ENCODE measurements around the gene LTB. TPM values are rescaled to one million over a fixed set of nuclear protein-coding genes. Genes with fewer than 3 reads are reported as not detected.

The LTB gene
- total and polyA plus RNA-seq, 9 of the 15 experiments (the other 6 are each of a cell fraction or from before 2014, with no cell fraction given) = 0.07 to 0.51 TPM; not detected in 7

- POLR2A ChIA-PET = interaction anchor here (0.6 to 1.4 kb wide), 7 partner anchors 8 to 50 kb away, joined by 3 to 9 read pairs (median 3); no protein-coding TSS in a partner anchor
- intact Hi-C loops (cut with micrococcal nuclease) = no loop called here
- H3K4me2 ChIP-seq (ENCODE audit: insufficient read depth, low read length) = no peak overlapping the region; the same call in 1 of the 2 replicates
- CTCF ChIA-PET (ENCODE audit: low intra/inter-chr PET ratio) = no interaction called here
- no peaks in the 10 kb centered on the region for H4K20me1 ChIP-seq (replicated peaks; ENCODE audit: control insufficient read depth, insufficient read depth, low read length)
- DNase-seq (ENCODE audit: extremely low read depth in 1 of 4, low spot score in 3 of 4) (no peak), ATAC-seq (no peak), FAIRE-seq (no peak)
- WGBS (ENCODE audit: insufficient coverage, low coverage, missing lambda C conversion rate) = 28% methylated on average over 8 of the region's 8 CpGs
- no peaks in the 10 kb centered on the region for H3K79me2 ChIP-seq (ENCODE audit: control insufficient read depth, insufficient read depth, low read length)
- H3K9ac ChIP-seq (ENCODE audit: insufficient read depth in 1 of 2, low read depth in 2 of 2, low read length in 2 of 2) = no peak overlapping the region
- in situ Hi-C loops (cut with MboI) = no loop called here
- no peak overlapping the region for H3K4me3 ChIP-seq
- H2AFZ ChIP-seq (ENCODE audit: low read depth, low read length) = no peak overlapping the region
- H3K27me3 ChIP-seq (ENCODE audit: control insufficient read depth in 2 of 2, insufficient read depth in 2 of 2, low read length in 2 of 2) = no peaks in the 10 kb centered on the region
- H3K4me1 ChIP-seq (replicated peaks in 1 of 2; ENCODE audit: control insufficient read depth in 2 of 2, insufficient read depth in 2 of 2, low read length in 2 of 2) = peaks cover 0 to 27% of the 10 kb centered on the region in 2 experiments; a peak in 2 of 5 replicates
- no peaks in the 10 kb centered on the region for H3K9me3 ChIP-seq (replicated peaks; ENCODE audit: control insufficient read depth, insufficient read depth, low read depth, low read length)
- no peaks in the 10 kb centered on the region for H3K36me3 ChIP-seq (ENCODE audit: control insufficient read depth, insufficient read depth, low read length)
- H3K27ac ChIP-seq (ENCODE audit: extremely low read depth, low read depth, low read length) = no peak overlapping the region
- no TSS peak for BruUV-seq (replicated peaks)
- H3K9me1 ChIP-seq (ENCODE audit: control insufficient read depth, insufficient read depth, low read length) = no peaks in the 10 kb centered on the region
- no peak for TF ChIP-seq BACH1 (tag; IDR thresholded peaks at IDR 0.05)
- peak; percentile 57; the same call in 1 of the 2 replicates for TF ChIP-seq CTBP1 (IDR thresholded peaks at IDR 0.05; ENCODE audit: borderline replicate concordance)
- TF ChIP-seq PCBP2 (IDR thresholded peaks at IDR 0.05; ENCODE audit: low read depth, low read length, poor library complexity, severe bottlenecking) = no peak
- no peak for TF ChIP-seq PHF8 (IDR thresholded peaks at IDR 0.05; ENCODE audit: borderline replicate concordance, low read length)
- TF ChIP-seq TEAD4 (IDR thresholded peaks at IDR 0.05; ENCODE audit: low read length) = no peak
- no peak for TF ChIP-seq TEAD4 (CRISPR knock-in tag; IDR thresholded peaks at IDR 0.05; ENCODE audit: borderline replicate concordance)
- TF ChIP-seq TGIF2 (CRISPR knock-in tag; IDR thresholded peaks at IDR 0.05) = no peak
- TF ChIP-seq KDM1A (IDR thresholded peaks at IDR 0.05) = peak; percentile 45 to 48; a peak in 2 of 4 replicates
- TF ChIP-seq, protein P1, sequence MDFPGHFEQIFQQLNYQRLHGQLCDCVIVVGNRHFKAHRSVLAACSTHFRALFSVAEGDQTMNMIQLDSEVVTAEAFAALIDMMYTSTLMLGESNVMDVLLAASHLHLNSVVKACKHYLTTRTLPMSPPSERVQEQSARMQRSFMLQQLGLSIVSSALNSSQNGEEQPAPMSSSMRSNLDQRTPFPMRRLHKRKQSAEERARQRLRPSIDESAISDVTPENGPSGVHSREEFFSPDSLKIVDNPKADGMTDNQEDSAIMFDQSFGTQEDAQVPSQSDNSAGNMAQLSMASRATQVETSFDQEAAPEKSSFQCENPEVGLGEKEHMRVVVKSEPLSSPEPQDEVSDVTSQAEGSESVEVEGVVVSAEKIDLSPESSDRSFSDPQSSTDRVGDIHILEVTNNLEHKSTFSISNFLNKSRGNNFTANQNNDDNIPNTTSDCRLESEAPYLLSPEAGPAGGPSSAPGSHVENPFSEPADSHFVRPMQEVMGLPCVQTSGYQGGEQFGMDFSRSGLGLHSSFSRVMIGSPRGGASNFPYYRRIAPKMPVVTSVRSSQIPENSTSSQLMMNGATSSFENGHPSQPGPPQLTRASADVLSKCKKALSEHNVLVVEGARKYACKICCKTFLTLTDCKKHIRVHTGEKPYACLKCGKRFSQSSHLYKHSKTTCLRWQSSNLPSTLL (IDR thresholded peaks at IDR 0.05) = no peak
- TF ChIP-seq, protein P2, sequence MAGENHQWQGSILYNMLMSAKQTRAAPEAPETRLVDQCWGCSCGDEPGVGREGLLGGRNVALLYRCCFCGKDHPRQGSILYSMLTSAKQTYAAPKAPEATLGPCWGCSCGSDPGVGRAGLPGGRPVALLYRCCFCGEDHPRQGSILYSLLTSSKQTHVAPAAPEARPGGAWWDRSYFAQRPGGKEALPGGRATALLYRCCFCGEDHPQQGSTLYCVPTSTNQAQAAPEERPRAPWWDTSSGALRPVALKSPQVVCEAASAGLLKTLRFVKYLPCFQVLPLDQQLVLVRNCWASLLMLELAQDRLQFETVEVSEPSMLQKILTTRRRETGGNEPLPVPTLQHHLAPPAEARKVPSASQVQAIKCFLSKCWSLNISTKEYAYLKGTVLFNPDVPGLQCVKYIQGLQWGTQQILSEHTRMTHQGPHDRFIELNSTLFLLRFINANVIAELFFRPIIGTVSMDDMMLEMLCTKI (IDR thresholded peaks at IDR 0.05; ENCODE audit: partially characterized antibody) = no peak
- TF ChIP-seq HDAC1 (IDR thresholded peaks at IDR 0.05) = 0 out of 4 replicates have a peak, but pooled peaks of 1 of the 2 experiments have one; percentile 54
- peak; percentile 49; the same call in 1 of the 2 replicates for TF ChIP-seq ZNF512 (tag; IDR thresholded peaks at IDR 0.05)
- TF ChIP-seq DPF2 (IDR thresholded peaks at IDR 0.05) = 0 out of 2 replicates have a peak, but pooled peaks have one; percentile 13
- TF ChIP-seq TCF7 (IDR thresholded peaks at IDR 0.05; ENCODE audit: borderline replicate concordance) = no peak
- TF ChIP-seq RUNX1 (IDR thresholded peaks at IDR 0.05; ENCODE audit: low read depth) = no peak
- 0 out of 2 replicates have a peak, but pooled peaks have one; percentile 7 for TF ChIP-seq L3MBTL2 (IDR thresholded peaks at IDR 0.05)
- TF ChIP-seq ZNF24 (IDR thresholded peaks at IDR 0.05) = peak; percentile 85
Observed at GRCh38 chr6:31575952-31576685, 6.1 kb downstream of the LTB start.

Measured in K562 (cell line).